Mesodermal cell (in vitro differentiated cells): ENCODE results near the gene SUCLG2.
"Not testable (repeated sequence)": the region's sequence is repeated elsewhere in the genome, so short reads cannot be mapped to it uniquely, and the experiment has no call there.

Source experiments
- H3K27ac ChIP-seq: 2 replicates; pipeline ENCODE4 v1.7.0; 2013; ENCODE audit warnings: mild to moderate bottlenecking, low read depth, low read length, moderate library complexity; ENCODE audit not compliant: severe bottlenecking
- H3K36me3 ChIP-seq: 2 replicates; pipeline ENCODE4 v1.7.1; 2013; ENCODE audit warnings: mild to moderate bottlenecking, low read length, moderate library complexity; ENCODE audit not compliant: control insufficient read depth, insufficient read depth
- H3K4me1 ChIP-seq: one replicate; pipeline ENCODE4 v1.7.1; 2013; ENCODE audit warnings: mild to moderate bottlenecking, low read length; ENCODE audit not compliant: insufficient read depth, control insufficient read depth, poor library complexity, severe bottlenecking
- H3K4me3 ChIP-seq: 2 replicates; pipeline ENCODE4 v1.7.0; 2013; ENCODE audit warnings: low read length, control low read depth, mild to moderate bottlenecking; ENCODE audit not compliant: insufficient read depth, poor library complexity, severe bottlenecking; ENCODE audit errors: extremely low read depth
- H3K9me3 ChIP-seq: 2 replicates; pipeline ENCODE4 v1.7.1; 2013; ENCODE audit warnings: mild to moderate bottlenecking, low read length, moderate library complexity; ENCODE audit not compliant: control insufficient read depth
- WGBS, 2 experiments: methylation state at CpG; one replicate each; pipeline ENCODE4 v1.1.5; 2013; ENCODE audit warnings: missing lambda C conversion rate in 2 of 2; ENCODE audit not compliant: insufficient coverage in 2 of 2; 5-methylcytosine and 5-hydroxymethylcytosine counted together

Gene SUCLG2

GRCh38 chr3:67564008-67564407 lies 90.4 kb downstream of the SUCLG2 start:
- Histone ChIP-seq H3K9me3 (no peaks in the 10 kb centered on the region), H3K4me3 (no peak overlapping the region), H3K36me3 (no peaks in the 10 kb centered on the region), H3K4me1 (no peaks in the 10 kb centered on the region), H3K27ac (no peak overlapping the region)
- WGBS, 2 experiments: 90% methylated on average over 2 to 3 of the region's 3 CpGs

- H3K36me3 ChIP-seq: no peaks in the 10 kb centered on the region
- H3K27ac ChIP-seq: no peak overlapping the region
- H3K4me3 ChIP-seq: no peak overlapping the region
- no peaks in the 10 kb centered on the region for H3K4me1 ChIP-seq
- 92% methylated on average over 2 of the region's 2 CpGs; no CpG with 5 or more reads in 1 of the 2 experiments for WGBS, 2 experiments
- no peaks in the 10 kb centered on the region for H3K9me3 ChIP-seq
These were observed 92.6 kb downstream of the SUCLG2 start for GRCh38 chr3:67561667-67562394.

DNA sequence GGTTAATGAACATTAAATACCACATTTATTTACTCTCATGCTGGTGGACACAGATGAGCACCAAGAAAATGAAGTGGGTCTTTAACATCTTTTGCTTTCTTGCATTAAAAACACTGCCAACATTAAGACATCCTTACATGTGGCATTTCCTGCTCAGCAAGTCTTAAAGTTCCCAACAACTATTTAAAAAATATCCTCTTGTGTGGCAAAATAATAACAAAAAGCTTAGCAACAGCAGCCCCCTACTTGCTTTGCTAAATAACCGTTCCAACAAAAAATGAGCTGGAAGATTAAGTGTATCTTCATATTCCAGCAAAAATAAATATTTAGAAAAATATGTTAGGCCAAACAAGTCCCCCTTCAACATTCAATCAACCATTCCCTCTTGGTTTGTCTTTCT lies 93.1 kb downstream of the SUCLG2 start:
- WGBS, 2 experiments: no CpG with 5 or more reads among the region's 1 CpG
- no peak overlapping the region for H3K27ac ChIP-seq
- no peak overlapping the region for H3K4me3 ChIP-seq

DNA sequence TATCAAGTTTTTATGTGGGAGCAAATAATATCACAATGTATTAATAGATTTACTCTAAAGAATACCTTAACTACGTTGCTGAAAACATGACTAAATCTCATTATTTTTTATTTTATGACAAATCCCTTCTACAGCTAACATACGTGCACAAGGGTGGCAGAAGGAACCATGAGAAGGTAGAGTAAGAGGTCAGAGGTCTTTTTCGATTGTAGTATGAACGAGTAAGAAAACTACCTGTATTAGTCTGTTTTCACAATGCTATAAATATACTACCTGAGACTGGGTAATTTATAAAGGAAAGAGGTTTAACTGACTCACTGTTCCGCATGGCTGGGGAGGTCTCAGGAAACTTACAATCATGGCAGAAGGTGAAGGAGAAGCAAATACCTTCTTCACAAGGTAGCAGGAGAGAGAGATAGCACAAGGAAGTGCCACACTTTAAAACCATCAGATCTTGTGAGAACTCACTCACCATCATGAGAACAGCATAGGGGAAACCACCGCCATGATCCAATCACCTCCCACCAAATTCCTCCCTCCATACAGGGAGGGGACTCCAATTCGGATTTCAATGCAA lies 95.3 kb downstream of the SUCLG2 start:
- 100% methylated on average over 1 of the region's 7 CpGs; no CpG with 5 or more reads in 1 of the 2 experiments for WGBS, 2 experiments
- no peaks in the 10 kb centered on the region for H3K36me3 ChIP-seq
- no peaks in the 10 kb centered on the region for H3K4me1 ChIP-seq
- no peak overlapping the region for H3K4me3 ChIP-seq
- H3K9me3 ChIP-seq: no peaks in the 10 kb centered on the region
- H3K27ac ChIP-seq: no peak overlapping the region

More for the DNA sequence above, 93.1 kb downstream of the SUCLG2 start:
- Histone ChIP-seq H3K4me1 (no peaks in the 10 kb centered on the region), H3K36me3 (no peaks in the 10 kb centered on the region), H3K9me3 (no peaks in the 10 kb centered on the region)

DNA sequence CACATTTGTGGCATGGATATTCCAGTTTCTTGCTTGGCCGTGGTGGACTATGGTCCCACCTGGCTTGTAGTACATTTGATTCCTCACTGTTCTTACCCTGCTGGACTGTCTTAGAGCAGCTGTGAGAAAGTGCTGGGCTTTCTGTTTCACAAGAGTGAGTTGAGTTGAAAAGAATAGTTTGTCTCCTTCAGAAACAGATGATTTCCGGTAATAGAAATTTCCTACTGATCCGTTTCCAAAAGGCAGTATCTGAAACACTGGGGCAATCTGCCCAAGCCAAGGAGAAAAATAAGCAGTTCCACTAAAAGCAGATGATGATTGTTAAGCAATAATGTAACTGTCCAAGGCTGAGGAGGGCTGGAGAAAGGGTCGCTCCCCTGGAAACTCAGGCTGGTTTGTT lies 96.0 kb downstream of the SUCLG2 start:
- 96 to 100% methylated on average over 3 of the region's 4 CpGs for WGBS, 2 experiments
- Histone ChIP-seq H3K27ac (no peak overlapping the region), H3K9me3 (no peaks in the 10 kb centered on the region), H3K36me3 (no peaks in the 10 kb centered on the region), H3K4me3 (no peak overlapping the region), H3K4me1 (no peaks in the 10 kb centered on the region)

DNA sequence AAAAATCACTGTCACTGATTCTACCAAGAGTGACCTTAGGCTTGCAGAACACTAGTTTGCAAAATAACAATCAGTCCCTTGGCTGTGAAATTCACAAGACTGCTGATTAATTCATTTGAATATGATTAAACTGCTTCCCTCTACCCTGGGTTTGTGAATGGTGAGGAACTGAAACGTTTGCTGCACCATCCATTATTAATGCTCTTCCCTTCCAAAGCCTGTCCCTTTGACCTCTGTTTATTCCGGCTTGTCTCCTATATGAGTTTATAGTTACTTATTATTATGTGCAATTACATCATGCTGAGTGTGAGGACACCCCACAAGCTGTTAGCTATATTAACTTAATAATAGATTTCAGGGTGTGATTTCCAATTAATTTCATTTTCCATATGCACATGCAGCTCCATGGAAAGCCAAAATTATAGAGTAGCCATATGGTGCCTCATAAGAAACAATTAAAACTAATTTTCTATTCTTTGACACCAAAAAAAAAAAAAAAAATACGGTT lies 96.5 kb downstream of the SUCLG2 start:
- Histone ChIP-seq H3K27ac (no peak overlapping the region), H3K9me3 (no peaks in the 10 kb centered on the region), H3K4me3 (no peak overlapping the region), H3K36me3 (no peaks in the 10 kb centered on the region), H3K4me1 (no peaks in the 10 kb centered on the region)
- WGBS, 2 experiments: no CpG with 5 or more reads among the region's 3 CpGs

DNA sequence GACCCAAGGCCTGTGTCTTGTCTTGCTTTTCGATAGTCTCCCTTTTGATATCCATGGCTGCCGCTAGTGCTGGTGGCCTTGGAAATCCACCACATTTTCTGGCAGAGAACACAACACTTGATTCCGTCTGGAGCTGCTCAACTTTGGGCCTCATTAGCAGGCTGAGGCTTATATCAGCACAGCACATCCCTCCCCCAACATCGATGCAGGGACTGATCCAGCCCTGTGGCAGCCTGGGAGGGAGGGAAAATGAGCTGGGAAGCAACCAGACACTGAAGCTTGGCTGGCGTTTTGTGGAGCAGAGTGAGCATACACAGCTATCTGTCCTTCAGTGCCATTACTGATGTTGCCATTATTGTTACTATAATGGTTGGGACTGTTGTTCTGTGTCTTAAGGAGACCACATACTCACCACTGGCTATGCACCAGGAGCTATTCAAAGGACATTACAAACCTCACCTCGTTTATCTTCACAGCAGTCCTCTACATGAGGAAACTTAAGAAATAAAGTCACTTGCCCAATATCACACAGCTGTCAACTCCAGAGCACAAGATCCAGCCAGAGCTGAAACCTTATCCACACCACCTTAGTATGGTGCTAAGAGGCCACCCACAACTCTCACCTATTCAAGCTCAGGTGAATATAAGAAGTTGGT lies 102.9 kb downstream of the SUCLG2 start:
- H3K4me1 ChIP-seq: no peaks in the 10 kb centered on the region
- no peak overlapping the region for H3K4me3 ChIP-seq
- no peaks in the 10 kb centered on the region for H3K36me3 ChIP-seq
- H3K27ac ChIP-seq: no peak overlapping the region
- no peaks in the 10 kb centered on the region for H3K9me3 ChIP-seq
- 90 to 100% methylated on average over 2 to 3 of the region's 6 CpGs for WGBS, 2 experiments

GRCh38 chr3:67550541-67550940 lies 103.9 kb downstream of the SUCLG2 start:
- Histone ChIP-seq H3K4me1 (no peaks in the 10 kb centered on the region), H3K4me3 (no peak overlapping the region), H3K27ac (no peak overlapping the region), H3K9me3 (no peaks in the 10 kb centered on the region), H3K36me3 (no peaks in the 10 kb centered on the region)
- 100% methylated on average over 1 of the region's 7 CpGs for WGBS, 2 experiments

DNA sequence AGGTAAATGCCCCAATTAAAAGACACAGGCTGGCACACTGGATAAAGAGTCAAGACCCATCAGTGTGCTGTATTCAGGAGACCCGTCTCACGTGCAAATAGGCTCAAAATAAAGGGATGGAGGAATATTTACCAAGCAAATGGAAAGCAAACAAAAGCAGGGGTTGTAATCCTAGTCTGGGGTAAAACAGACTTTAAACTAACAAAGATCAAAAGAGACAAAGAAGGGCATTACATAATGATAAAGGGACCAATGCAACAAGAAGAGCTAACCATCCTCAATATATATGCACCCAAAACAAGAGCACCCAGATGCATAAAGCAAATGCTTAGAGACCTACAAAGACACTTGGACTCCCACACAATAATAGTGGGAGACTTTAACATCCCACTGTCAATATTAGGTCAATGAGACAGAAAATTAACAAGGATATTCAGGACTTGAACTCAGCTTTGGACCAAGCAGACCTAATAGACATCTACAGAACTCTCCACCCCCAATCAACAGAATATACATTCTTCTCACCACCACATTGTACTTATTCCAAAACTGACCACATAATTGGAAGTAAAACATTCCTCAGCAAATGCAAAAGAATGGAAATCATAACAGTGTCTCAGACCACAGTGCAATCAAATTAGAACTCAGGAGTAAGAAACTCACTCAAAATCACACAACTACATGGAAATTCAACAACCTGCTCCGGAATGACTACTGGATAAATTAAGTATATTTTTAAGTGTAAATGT lies 111.7 kb downstream of the SUCLG2 start:
- not testable (repeated sequence) for H3K4me1 ChIP-seq, H3K9me3 ChIP-seq, H3K4me3 ChIP-seq, H3K27ac ChIP-seq, H3K36me3 ChIP-seq
- WGBS, 2 experiments: 87 to 93% methylated on average over 2 of the region's 3 CpGs

- 87 to 94% methylated on average over 4 to 6 of the region's 8 CpGs for WGBS, 2 experiments
- H3K4me3 ChIP-seq: no peak overlapping the region
These were observed 114.1 kb downstream of the SUCLG2 start for GRCh38 chr3:67540198-67540894.

More at GRCh38 chr3:67540198-67540894, 114.1 kb downstream of the SUCLG2 start:
- H3K27ac ChIP-seq: no peak overlapping the region
- no peaks in the 10 kb centered on the region for H3K4me1 ChIP-seq
- no peaks in the 10 kb centered on the region for H3K9me3 ChIP-seq
- no peaks in the 10 kb centered on the region for H3K36me3 ChIP-seq
